GM19395 (cell line): ENCODE data around the gene METTL26.

ENCODE experiments used
- ATAC-seq: cut with Tn5 transposase; IDR thresholded peaks from one replicate; pipeline ENCODE4 v1.9.1; 2021; ENCODE audit warnings: mild to moderate bottlenecking, moderate library complexity; ENCODE audit not compliant: unreplicated experiment

METTL26 gene

GRCh38 chr16:675884-676564, 39.9 kb upstream of the METTL26 start:
- no peak for ATAC-seq

GRCh38 chr16:674968-675883, 39.1 kb upstream of the METTL26 start, which contains the start of gene RHBDL1:
TSS of gene RHBDL1 (plus strand) at chr16:675671. CDS start at chr16:675791, 120 bp downstream.
- no peak for ATAC-seq

DNA sequence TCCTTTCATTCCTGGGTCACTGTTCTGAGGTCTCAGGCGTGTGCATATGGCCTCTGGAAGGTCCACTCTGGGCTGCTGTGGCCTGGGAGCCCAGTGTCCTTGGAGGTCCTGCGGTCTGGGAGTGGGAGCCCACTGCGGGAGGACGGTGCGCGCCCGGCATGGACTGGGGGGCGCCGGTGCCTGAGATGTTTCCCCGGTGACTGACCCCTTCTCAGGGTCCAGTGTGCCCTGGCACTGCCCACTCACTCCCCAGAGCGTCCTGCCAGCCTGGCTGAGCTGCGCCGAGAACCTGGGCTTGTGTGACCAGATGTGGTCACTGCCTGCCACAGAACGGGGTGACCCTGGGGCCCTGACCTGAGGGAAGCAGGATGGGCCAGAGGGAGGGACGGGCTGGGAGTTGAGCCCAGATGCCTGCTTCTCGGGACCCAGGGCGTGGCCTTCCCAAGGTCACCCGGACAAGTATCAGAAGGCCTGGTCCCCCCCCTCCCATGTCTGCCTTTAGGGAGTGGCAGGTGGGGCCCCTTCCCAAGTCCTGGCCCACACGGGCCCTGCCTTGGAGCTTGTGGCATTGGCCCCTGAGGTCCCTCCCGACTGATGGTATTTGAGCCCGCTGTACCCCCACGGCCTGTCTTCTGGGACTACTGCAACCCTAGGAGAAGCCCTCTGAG, 38.2 kb upstream of the METTL26 start:
- ATAC-seq = no peak

GRCh38 chr16:673399-673991, 37.4 kb upstream of the METTL26 start:
- ATAC-seq = no peak

GRCh38 chr16:672851-673250, 36.7 kb upstream of the METTL26 start:
- ATAC-seq = no peak

DNA sequence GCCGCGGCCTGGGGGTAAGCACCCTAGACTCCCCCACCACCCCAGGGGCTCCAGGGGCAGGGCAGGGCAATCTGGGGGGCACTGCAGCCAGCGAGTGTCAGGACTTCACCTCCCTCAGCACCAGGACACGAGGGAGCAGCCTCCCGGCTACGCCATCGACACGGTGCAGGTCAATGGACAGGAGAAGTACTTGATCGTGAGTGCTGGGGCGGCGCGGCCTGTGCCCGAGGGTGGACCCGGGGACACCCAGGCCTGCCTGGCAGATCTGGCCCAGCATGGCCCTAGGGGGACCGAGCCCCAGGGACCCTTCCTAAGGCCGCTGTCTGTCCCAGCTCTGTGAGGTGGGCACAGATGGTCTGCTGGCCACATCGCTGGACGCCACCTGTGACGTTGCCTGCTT, 36.3 kb upstream of the METTL26 start:
- ATAC-seq = no peak

- ATAC-seq = no peak
Observed at GRCh38 chr16:671353-672131, 35.4 kb upstream of the METTL26 start.

DNA sequence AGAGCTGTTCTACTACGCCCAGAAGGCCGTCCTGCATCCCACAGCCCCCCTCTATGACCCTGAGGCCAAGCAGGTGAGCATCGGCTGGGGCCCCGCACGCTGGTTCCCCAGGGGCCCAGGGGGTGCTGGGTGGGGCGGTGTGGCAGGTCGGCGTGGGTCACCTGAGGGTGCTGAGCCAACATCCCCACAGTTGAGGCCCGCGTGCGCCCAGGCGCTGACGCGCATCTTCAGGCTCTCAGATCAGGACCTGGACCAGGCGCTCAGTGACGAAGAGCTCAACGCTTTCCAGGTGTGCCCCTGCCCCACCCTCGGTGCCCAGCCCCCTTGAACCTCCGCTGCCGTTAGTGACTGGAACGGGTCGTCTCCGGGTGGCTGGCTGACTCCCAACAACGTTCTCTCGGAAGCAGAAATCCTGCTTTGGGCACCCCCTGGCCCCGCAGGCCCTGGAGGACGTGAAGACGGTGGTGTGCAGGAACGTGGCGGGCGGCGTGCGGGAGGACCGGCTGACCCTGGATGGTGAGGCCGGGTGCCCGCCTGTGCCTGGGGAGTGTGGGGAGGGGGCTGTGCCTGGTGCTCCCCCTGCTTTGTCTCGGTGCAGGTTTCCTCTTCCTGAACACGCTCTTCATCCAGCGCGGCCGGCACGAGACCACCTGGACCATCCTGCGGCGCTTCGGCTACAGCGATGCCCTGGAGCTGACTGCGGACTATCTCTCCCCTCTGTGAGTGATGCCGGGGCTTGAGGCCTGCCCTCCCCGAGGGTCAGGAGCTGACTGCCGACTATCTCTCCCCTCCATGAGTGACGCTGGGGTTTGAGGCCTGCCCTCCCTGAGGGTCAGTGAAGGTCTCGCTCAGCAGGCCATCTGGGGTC, 34.6 kb upstream of the METTL26 start:
- no peak for ATAC-seq

DNA sequence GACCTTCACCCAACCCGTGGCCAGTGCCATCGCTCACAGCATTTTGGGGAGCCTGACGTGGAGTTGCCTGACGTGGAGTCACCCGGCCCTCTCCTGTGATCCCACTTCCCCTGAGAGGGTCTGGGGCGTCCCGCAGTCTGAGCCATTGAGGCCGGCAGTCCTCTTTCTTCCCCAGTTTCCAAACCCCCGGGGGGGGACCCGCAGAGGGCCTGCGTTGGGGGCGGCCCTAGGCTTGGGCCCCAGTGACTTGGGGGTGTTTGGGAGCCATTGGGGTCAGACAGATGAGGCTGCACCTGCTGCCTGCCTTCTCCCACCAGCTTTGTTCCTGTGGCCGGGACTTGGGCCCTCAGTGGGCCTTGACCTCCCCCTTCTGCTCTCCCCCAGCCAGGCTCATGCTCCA, 33.6 kb upstream of the METTL26 start:
- no peak for ATAC-seq

- peak; percentile 3 for ATAC-seq
Observed at GRCh38 chr16:668519-669171, 32.5 kb upstream of the METTL26 start.

DNA sequence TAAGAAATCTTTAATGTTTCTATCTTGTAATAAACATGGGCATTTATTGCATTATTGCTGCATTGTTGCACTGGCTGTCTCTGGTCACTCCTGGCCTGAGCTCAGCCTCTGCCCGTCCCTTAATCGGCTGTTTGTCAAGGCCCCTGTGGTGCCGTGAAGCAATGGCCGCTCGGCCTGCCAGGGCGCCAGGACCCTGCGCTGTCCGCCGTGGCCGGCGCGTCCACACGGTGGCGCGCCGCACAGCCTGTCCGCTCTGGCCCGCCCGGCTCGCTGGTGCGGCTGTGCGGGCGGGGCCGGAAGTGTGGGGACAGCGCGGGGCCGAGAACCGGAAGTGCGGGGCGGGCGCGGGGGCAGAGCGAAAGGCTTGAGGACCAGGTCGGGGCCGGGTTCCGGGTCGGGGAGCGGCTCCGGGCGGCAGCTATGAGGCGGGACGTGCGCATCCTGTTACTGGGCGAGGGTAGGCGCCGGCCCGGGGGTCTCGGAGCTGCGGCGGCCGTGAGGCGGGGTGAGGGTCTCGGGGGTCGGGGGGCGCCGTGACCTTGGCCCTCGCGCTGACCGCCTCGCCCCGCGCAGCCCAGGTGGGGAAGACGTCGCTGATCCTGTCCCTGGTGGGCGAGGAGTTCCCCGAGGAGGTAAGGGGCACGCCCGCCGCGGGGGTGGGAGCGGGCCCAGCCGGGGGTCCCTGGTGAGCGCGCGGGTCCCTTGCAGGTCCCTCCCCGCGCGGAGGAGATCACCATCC, 31.8 kb upstream of the METTL26 start, which contains the start of gene RHOT2:
Gene RHOT2 (plus strand): TSS at position 353 of the 739 bp plus-strand sequence. CDS start 68 bp downstream, at position 421.
- peak; percentile 65 for ATAC-seq

- ATAC-seq = no peak
Observed at GRCh38 chr16:667113-667779, 31.1 kb upstream of the METTL26 start.

DNA sequence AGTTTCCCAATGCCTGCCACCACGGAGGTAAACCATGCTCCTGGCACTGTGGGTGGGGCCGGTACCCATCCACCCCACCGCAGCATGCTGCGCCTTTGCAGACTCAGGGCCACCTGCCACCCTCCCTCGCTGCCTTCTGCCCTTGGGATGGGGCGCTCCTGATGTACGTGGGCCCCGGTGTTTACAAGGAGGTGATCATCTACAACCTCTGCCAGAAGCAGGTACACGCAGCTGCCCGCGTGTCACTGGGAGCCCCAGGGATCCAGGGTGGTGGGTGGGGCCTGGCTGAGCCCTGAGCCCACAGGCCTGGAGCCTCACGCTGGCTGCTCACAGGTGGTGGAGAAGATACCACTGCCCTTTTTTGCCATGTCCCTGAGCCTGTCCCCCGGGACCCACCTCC, 30.5 kb upstream of the METTL26 start:
- no peak for ATAC-seq

DNA sequence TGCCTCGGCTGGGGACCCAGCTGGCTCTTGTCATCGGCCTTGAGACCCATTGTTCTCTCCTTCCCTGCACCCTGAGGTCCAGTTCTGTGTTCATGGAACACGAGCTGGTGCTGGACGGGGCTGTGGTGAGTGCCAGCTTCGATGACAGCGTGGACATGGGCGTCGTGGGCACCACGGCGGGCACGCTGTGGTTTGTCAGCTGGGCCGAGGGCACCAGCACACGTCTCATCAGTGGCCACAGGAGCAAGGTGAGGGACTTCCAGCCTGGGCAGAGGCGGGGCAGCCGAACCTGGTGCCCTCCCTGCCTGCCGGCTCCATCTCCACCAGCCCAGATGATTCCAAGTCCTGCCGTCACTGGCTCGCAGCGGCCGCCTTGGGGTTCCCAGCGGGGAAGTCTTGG, 26.5 kb upstream of the METTL26 start:
- ATAC-seq = no peak

- ATAC-seq = no peak
Observed at GRCh38 chr16:662095-662494, 26.0 kb upstream of the METTL26 start.

GRCh38 chr16:661184-661821, 25.2 kb upstream of the METTL26 start:
- peak; percentile 23 for ATAC-seq
